ENCODE measurements around the gene LDLRAD4.

GRCh38 chr18:13227910-13228309 is 9.3 kb downstream of the LDLRAD4 start:
- no peak for TF ChIP-seq CTCF (conservative IDR thresholded peaks at IDR 0.05; ENCODE audit: low read depth, low read length)
- TF ChIP-seq EZH2 (IDR thresholded peaks at IDR 0.05; ENCODE audit: low read length, unreplicated experiment), result no peak
